Suprapubic skin (tissue), 4 donors: Measurements from ENCODE around the gene GALM.

Experiments
- CTCF ChIP-seq, 2 donors: fragments of 200-600 bp in 1 of 2; fragments of 450-650 bp in 1 of 2; sonication (generic) in 1 of 2; IDR thresholded peaks; one replicate each; pipeline ENCODE4 v1.5.1; 2016 to 2019; ENCODE audit warnings: antibody characterized with exemption in 2 of 2, mild to moderate bottlenecking in 1 of 2, moderate library complexity in 1 of 2
- EP300 ChIP-seq: sonication (generic); formaldehyde crosslinking; IDR thresholded peaks from one replicate; pipeline ENCODE4 v1.6.1; 2017; ENCODE audit warnings: antibody characterized with exemption
- POLR2A ChIP-seq, 2 donors: fragments of 450-650 bp; IDR thresholded peaks; one replicate each; pipeline ENCODE4 v1.6.1; 2017; ENCODE audit warnings: antibody characterized with exemption in 2 of 2, mild to moderate bottlenecking in 2 of 2, moderate library complexity in 2 of 2
- POLR2AphosphoS5 ChIP-seq, 3 donors: sonication (generic); formaldehyde crosslinking; IDR thresholded peaks; one replicate each; pipeline ENCODE4 v1.6.1; 2017; ENCODE audit warnings: antibody characterized with exemption in 3 of 3

GRCh38 chr2:38617301-38617700 lies 48.6 kb upstream of the GALM start:
- no peak for TF ChIP-seq CTCF (IDR thresholded peaks at IDR 0.05)
- no peak for TF ChIP-seq POLR2AphosphoS5 (IDR thresholded peaks at IDR 0.05)
- TF ChIP-seq POLR2A (IDR thresholded peaks at IDR 0.05) = no peak
- no peak for TF ChIP-seq EP300
